ENCODE results near the gene LHFPL4.

Gene LHFPL4

GRCh38 chr3:9476935-9477334 lies 76.7 kb downstream of the LHFPL4 start:
- no peak for DNase-seq (ENCODE audit: low read depth)
- TF ChIP-seq, protein P1, sequence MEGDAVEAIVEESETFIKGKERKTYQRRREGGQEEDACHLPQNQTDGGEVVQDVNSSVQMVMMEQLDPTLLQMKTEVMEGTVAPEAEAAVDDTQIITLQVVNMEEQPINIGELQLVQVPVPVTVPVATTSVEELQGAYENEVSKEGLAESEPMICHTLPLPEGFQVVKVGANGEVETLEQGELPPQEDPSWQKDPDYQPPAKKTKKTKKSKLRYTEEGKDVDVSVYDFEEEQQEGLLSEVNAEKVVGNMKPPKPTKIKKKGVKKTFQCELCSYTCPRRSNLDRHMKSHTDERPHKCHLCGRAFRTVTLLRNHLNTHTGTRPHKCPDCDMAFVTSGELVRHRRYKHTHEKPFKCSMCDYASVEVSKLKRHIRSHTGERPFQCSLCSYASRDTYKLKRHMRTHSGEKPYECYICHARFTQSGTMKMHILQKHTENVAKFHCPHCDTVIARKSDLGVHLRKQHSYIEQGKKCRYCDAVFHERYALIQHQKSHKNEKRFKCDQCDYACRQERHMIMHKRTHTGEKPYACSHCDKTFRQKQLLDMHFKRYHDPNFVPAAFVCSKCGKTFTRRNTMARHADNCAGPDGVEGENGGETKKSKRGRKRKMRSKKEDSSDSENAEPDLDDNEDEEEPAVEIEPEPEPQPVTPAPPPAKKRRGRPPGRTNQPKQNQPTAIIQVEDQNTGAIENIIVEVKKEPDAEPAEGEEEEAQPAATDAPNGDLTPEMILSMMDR (IDR thresholded peaks at IDR 0.05; ENCODE audit: control insufficient read depth, extremely low read depth, insufficient read depth): no peak
- H3K4me3 ChIP-seq (ENCODE audit: low read depth, low read length): no peak overlapping the region

- no peak for DNase-seq (ENCODE audit: low read depth)
- TF ChIP-seq, protein P1 (IDR thresholded peaks at IDR 0.05; ENCODE audit: control insufficient read depth, extremely low read depth, insufficient read depth): no peak
- H3K4me3 ChIP-seq (ENCODE audit: low read depth, low read length): no peak overlapping the region
Measured at GRCh38 chr3:9474482-9474881, 79.1 kb downstream of the LHFPL4 start.

- TF ChIP-seq, protein P1 (IDR thresholded peaks at IDR 0.05; ENCODE audit: control insufficient read depth, extremely low read depth, insufficient read depth): no peak
- H3K4me3 ChIP-seq (ENCODE audit: low read depth, low read length): no peak overlapping the region
- no peak for DNase-seq (ENCODE audit: low read depth)
Measured at GRCh38 chr3:9473496-9474065, 80.0 kb downstream of the LHFPL4 start.

DNA sequence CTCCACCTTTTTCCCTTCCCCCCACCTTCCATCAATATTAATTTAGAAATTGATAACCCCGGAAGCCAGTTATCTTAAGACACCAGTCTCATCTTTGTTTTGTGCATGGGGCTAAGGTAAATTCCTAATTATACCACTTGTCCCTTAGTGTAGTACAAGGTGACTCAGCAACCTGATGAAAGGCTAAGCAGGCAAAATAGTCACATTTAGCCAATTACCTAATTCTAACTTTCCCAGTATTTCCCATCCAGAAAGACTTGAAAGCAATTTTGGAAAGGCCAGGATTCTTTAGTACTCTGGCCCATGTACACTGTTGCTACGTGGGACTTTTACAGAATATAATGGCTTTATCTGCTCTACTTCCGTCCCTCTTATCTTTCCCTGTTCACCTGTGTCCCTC lies 83.6 kb downstream of the LHFPL4 start:
- no peak overlapping the region for H3K4me3 ChIP-seq (ENCODE audit: low read depth, low read length)
- DNase-seq (ENCODE audit: low read depth): no peak
- TF ChIP-seq, protein P1 (IDR thresholded peaks at IDR 0.05; ENCODE audit: control insufficient read depth, extremely low read depth, insufficient read depth): no peak

- no peak for DNase-seq (ENCODE audit: low read depth)
- H3K4me3 ChIP-seq (ENCODE audit: low read depth, low read length): no peak overlapping the region
- TF ChIP-seq, protein P1 (IDR thresholded peaks at IDR 0.05; ENCODE audit: control insufficient read depth, extremely low read depth, insufficient read depth): no peak
Measured at GRCh38 chr3:9468460-9468859, 85.2 kb downstream of the LHFPL4 start.

DNA sequence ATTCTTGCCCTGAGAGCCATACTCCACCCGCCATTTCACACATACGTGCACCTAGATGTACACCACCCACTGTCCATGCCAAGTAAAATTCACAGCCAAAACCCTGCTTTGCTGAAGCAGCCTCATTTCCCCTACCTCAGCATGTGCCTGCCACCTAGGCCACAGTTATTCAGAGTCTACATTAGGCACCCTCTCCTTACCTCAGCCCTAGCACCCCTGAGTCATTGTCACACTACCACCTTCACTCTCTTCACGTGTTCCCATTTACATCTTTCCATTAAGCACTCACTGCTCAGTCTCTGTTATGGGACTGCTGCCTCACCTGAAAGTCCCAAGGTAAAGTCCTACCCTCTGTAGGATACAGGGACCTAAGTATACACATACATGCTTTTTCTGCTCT lies 86.2 kb downstream of the LHFPL4 start:
- no peak overlapping the region for H3K4me3 ChIP-seq (ENCODE audit: low read depth, low read length)
- no peak for DNase-seq (ENCODE audit: low read depth)
- TF ChIP-seq, protein P1 (IDR thresholded peaks at IDR 0.05; ENCODE audit: control insufficient read depth, extremely low read depth, insufficient read depth): no peak

- TF ChIP-seq, protein P1 (IDR thresholded peaks at IDR 0.05; ENCODE audit: control insufficient read depth, extremely low read depth, insufficient read depth): no peak
- DNase-seq (ENCODE audit: low read depth): no peak
- no peak overlapping the region for H3K4me3 ChIP-seq (ENCODE audit: low read depth, low read length)
Measured at GRCh38 chr3:9455596-9456131, 98.0 kb downstream of the LHFPL4 start.
